Activated T-cell treated with anti-CD3 and anti-CD28 coated beads, Interleukin-2, amount 50 U/mL, for 48 hours (primary cell): Measurements from ENCODE around the gene SUCLA2.
"Not testable (repeated sequence)": the region's sequence is repeated elsewhere in the genome, so short reads cannot be mapped to it uniquely, and the experiment has no call there.

Experiments used
- DNase-seq, 2 experiments: peaks; one replicate each; pipeline ENCODE4 v3.0.0-alpha.2; 2020

The SUCLA2 gene

GRCh38 chr13:47990920-47991466, 10.1 kb downstream of the SUCLA2 start:
- no peak for DNase-seq

GRCh38 chr13:47990427-47990826, 10.6 kb downstream of the SUCLA2 start:
- no peak for DNase-seq

GRCh38 chr13:47983070-47983469, 18.0 kb downstream of the SUCLA2 start:
- no peak for DNase-seq

- no peak for DNase-seq
Measured at GRCh38 chr13:47976325-47976724, 24.7 kb downstream of the SUCLA2 start.

GRCh38 chr13:47964863-47965262, 36.2 kb downstream of the SUCLA2 start:
- DNase-seq: no peak

GRCh38 chr13:47962237-47962636, 38.8 kb downstream of the SUCLA2 start:
- no peak for DNase-seq

- no peak for DNase-seq
Measured at GRCh38 chr13:47959468-47960247, 41.4 kb downstream of the SUCLA2 start.

- DNase-seq: no peak
Measured at GRCh38 chr13:47957073-47957472, 44.0 kb downstream of the SUCLA2 start.

GRCh38 chr13:47955836-47956235, 45.2 kb downstream of the SUCLA2 start:
- DNase-seq: no peak

- DNase-seq: no peak
Measured at GRCh38 chr13:47949799-47950198, 51.3 kb downstream of the SUCLA2 start.

- no peak for DNase-seq
Measured at GRCh38 chr13:47945738-47946137, 55.3 kb downstream of the SUCLA2 start.

GRCh38 chr13:47945146-47945545, 55.9 kb downstream of the SUCLA2 start:
- DNase-seq: not testable (repeated sequence)

GRCh38 chr13:47934371-47934770, 66.7 kb downstream of the SUCLA2 start:
- no peak for DNase-seq

- DNase-seq: no peak
Measured at GRCh38 chr13:47932950-47933923, 67.8 kb downstream of the SUCLA2 start.

- no peak for DNase-seq
Measured at GRCh38 chr13:47930649-47931165, 70.4 kb downstream of the SUCLA2 start.

GRCh38 chr13:47929156-47929555, 71.9 kb downstream of the SUCLA2 start:
- DNase-seq: no peak

- no peak for DNase-seq
Measured at GRCh38 chr13:47917022-47917574, 84.0 kb downstream of the SUCLA2 start.

GRCh38 chr13:47908197-47908902, 92.7 kb downstream of the SUCLA2 start:
- no peak for DNase-seq

- no peak for DNase-seq
Measured at GRCh38 chr13:47904891-47905290, 96.2 kb downstream of the SUCLA2 start.

- no peak for DNase-seq
Measured at GRCh38 chr13:47904241-47904640, 96.8 kb downstream of the SUCLA2 start.

GRCh38 chr13:47903836-47904235, 97.2 kb downstream of the SUCLA2 start:
- DNase-seq: no peak

- DNase-seq: no peak
Measured at GRCh38 chr13:47901441-47901840, 99.6 kb downstream of the SUCLA2 start.
